ENCODE measurements around the gene CRYAA. TPM values are rescaled to one million over a fixed set of nuclear protein-coding genes. Genes with fewer than 3 reads are reported as not detected.

The CRYAA gene
- total RNA-seq, 1 donor, result not detected

DNA sequence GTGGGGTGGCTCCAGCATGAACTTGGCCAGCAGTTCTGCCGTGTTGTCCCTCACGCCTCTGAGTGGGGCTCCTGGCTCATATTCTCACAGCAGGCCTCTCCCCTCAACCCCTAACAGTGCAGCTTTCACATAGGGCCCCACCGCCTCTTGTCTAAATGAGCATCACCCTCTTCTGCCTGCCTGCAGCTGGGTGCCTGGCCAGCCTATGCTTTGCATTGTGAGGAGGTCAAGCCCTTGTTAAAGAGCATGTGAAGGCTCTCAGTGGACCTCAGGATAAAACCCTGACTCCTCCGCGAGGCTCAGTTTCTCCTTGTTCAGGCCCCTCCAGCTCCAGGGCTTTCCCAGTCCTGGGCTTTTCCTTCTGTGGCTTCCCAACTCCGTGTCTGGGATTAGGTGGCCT, 34.8 kb downstream of the CRYAA start:
- DNase-seq (ENCODE audit: low read depth), result no peak
- H3K4me3 ChIP-seq (ENCODE audit: low read depth, low read length), result no peak overlapping the region
- TF ChIP-seq, protein P1, sequence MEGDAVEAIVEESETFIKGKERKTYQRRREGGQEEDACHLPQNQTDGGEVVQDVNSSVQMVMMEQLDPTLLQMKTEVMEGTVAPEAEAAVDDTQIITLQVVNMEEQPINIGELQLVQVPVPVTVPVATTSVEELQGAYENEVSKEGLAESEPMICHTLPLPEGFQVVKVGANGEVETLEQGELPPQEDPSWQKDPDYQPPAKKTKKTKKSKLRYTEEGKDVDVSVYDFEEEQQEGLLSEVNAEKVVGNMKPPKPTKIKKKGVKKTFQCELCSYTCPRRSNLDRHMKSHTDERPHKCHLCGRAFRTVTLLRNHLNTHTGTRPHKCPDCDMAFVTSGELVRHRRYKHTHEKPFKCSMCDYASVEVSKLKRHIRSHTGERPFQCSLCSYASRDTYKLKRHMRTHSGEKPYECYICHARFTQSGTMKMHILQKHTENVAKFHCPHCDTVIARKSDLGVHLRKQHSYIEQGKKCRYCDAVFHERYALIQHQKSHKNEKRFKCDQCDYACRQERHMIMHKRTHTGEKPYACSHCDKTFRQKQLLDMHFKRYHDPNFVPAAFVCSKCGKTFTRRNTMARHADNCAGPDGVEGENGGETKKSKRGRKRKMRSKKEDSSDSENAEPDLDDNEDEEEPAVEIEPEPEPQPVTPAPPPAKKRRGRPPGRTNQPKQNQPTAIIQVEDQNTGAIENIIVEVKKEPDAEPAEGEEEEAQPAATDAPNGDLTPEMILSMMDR (IDR thresholded peaks at IDR 0.05; ENCODE audit: insufficient read depth, low read depth, low read length), result no peak

DNA sequence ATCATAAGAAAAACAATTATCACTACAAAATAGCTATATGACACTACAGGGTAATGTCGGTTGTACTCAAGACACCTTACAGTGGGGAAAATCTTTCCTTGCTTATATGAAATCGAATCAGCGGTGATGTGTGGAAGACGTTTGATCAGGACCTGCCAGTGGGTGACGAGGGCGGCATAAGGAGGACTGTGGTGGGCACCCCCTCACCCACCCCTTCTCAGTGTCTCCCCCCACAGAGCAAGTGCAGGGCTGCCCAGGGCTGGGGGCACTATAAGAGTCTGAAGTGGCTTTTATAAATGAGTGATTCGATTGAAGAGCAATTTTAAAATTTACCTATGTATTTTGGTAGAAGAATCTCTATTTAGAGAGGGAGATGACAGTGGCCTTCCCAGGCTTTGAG, 35.8 kb downstream of the CRYAA start:
- no peak overlapping the region for H3K4me3 ChIP-seq (ENCODE audit: low read depth, low read length)
- TF ChIP-seq, protein P1 (IDR thresholded peaks at IDR 0.05; ENCODE audit: insufficient read depth, low read depth, low read length), result no peak
- no peak for DNase-seq (ENCODE audit: low read depth)

DNA sequence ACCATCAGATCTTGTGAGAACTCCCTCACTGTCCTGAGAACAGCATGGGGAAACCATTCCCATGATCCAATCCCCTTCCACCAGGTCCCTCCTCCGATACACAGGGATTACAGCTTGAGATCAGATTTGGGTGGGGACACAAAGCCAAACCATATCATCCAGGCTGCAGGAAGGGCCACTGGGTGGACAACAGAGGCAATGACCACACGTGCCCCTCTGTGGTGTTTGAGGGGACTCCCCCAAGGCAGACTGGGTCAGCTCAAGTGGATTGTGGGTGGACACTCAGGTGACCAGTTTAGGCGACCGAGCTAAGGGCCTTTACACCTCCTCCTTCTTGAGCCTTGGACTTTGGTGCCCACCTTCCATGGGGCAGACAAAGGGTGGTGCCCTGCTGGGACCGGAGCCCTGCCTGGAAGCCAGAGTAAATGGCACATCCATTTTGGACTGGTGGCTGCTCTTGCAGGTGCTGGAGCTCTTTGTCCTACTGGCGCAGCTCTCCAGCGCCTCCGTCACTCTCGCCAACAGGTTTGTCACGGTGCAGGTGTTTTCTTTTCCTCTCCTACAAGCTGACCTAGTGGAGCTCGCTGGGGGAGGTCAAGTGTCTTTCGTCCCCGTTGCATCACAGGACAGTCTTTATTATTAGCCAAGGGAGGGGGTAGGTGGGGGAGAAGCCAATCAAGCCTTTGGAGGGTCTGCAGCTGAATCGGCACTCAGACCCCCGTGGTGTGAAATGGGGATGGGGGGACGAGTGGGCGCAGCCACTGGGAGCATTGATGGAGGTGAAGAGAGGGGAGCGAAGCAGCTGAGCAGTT, 37.6 kb downstream of the CRYAA start:
- DNase-seq (ENCODE audit: low read depth), result no peak
- TF ChIP-seq, protein P1 (IDR thresholded peaks at IDR 0.05; ENCODE audit: insufficient read depth, low read depth, low read length), result no peak
- no peak overlapping the region for H3K4me3 ChIP-seq (ENCODE audit: low read depth, low read length)

DNA sequence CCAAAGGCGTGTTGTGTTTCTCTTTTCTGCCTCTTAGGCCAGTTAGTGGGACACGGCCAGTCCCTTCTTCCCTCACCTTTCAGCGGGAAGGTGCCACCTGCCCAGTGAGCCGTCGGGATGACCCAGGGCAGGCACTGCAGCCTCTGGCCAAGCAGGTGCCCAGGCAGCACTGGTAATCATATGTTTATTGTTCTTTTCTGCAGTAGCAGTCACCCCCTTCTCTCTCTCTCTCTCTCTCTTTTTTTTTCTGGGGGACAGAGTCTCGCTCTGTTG, 38.2 kb downstream of the CRYAA start:
- TF ChIP-seq, protein P1 (IDR thresholded peaks at IDR 0.05; ENCODE audit: insufficient read depth, low read depth, low read length), result no peak
- no peak for DNase-seq (ENCODE audit: low read depth)

GRCh38 chr21:43207868-43208267, 39.1 kb downstream of the CRYAA start:
- DNase-seq (ENCODE audit: low read depth), result no peak
- TF ChIP-seq, protein P1 (IDR thresholded peaks at IDR 0.05; ENCODE audit: insufficient read depth, low read depth, low read length), result no peak
- H3K4me3 ChIP-seq (ENCODE audit: low read depth, low read length), result no peak overlapping the region

More for the DNA sequence above, 38.2 kb downstream of the CRYAA start:
- H3K4me3 ChIP-seq (ENCODE audit: low read depth, low read length), result no peak overlapping the region

- no peak overlapping the region for H3K4me3 ChIP-seq (ENCODE audit: low read depth, low read length)
- DNase-seq (ENCODE audit: low read depth), result no peak
- TF ChIP-seq, protein P1 (IDR thresholded peaks at IDR 0.05; ENCODE audit: insufficient read depth, low read depth, low read length), result no peak
Observed at GRCh38 chr21:43208561-43209332, 39.9 kb downstream of the CRYAA start.
